Adrenal gland (tissue), 5 donors: ENCODE measurements around the gene KLHL2.

ENCODE experiments used
- CTCF ChIP-seq, 6 experiments: fragments of 450-650 bp in 4 of 6; fragments of 200-600 bp in 2 of 6; sonication (generic) in 1 of 6; IDR thresholded peaks; 1 replicate in 5 of 6; 2 replicates in 1 of 6; pipeline versions ENCODE4 v1.5.1 to v1.8.0; 2016 to 2021; ENCODE audit warnings: antibody characterized with exemption in 6 of 6, mild to moderate bottlenecking in 2 of 6, moderate library complexity in 1 of 6
- POLR2A ChIP-seq, 2 donors: fragments of 450-650 bp; IDR thresholded peaks; one replicate each; pipeline ENCODE4 v1.6.1; 2017; ENCODE audit warnings: antibody characterized with exemption in 2 of 2, mild to moderate bottlenecking in 2 of 2, moderate library complexity in 1 of 2
- donor health status: DM: no; HTN: no; CAD: no.

GRCh38 chr4:165288639-165289422 is 81.5 kb downstream of the KLHL2 start:
- no peak for TF ChIP-seq CTCF (IDR thresholded peaks at IDR 0.05)
- TF ChIP-seq POLR2A (IDR thresholded peaks at IDR 0.05) = no peak
